CD4-positive, CD25-positive, alpha-beta regulatory T cell (primary cell): ENCODE measurements around the gene RUNX1. TPM values are rescaled to one million over a fixed set of nuclear protein-coding genes. Genes with fewer than 3 reads are reported as not detected.

Source experiments
- ATAC-seq, 2 donors: fragments of 150-1000 bp; cut with Tn5 transposase; one replicate each; pipeline ENCODE4 v1.10.0; 2021; ENCODE audit warnings: low read depth in 2 of 2, moderate number of reproducible peaks in 2 of 2, moderate library complexity in 1 of 2
- DNase-seq, 3 donors: peaks; one replicate each; pipeline versions ENCODE4 v3.0.0 to v3.0.0-alpha.2; 2012 to 2022; ENCODE audit warnings: mixed read lengths in 1 of 3
- H3K27ac ChIP-seq: one replicate; pipeline ENCODE4 v1.7.0; 2013; ENCODE audit warnings: mild to moderate bottlenecking, low read length; ENCODE audit not compliant: insufficient read depth, poor library complexity, severe bottlenecking
- H3K27me3 ChIP-seq: one replicate; pipeline ENCODE4 v1.7.0; 2013; ENCODE audit warnings: low read length; ENCODE audit not compliant: control insufficient read depth, insufficient read depth
- H3K36me3 ChIP-seq: one replicate; pipeline ENCODE4 v1.7.0; 2013; ENCODE audit warnings: mild to moderate bottlenecking, low read length, moderate library complexity; ENCODE audit not compliant: control insufficient read depth, insufficient read depth
- H3K4me1 ChIP-seq: 2 replicates; pipeline ENCODE4 v1.7.0; 2013; ENCODE audit warnings: mild to moderate bottlenecking, low read length; ENCODE audit not compliant: insufficient read depth, control insufficient read depth, poor library complexity, severe bottlenecking
- H3K4me3 ChIP-seq: one replicate; pipeline ENCODE4 v1.7.0; 2013; ENCODE audit warnings: low read depth, mild to moderate bottlenecking, low read length, moderate library complexity
- H3K9me3 ChIP-seq, 2 experiments: 1 replicate in 1 of 2; 2 replicates in 1 of 2; pipeline ENCODE4 v1.7.0; 2013; ENCODE audit warnings: low read length in 2 of 2, mild to moderate bottlenecking in 1 of 2, moderate library complexity in 1 of 2; ENCODE audit not compliant: control insufficient read depth in 2 of 2
- H3K27ac Mint-ChIP-seq, 3 donors: one replicate each; pipeline ENCODE4 v1.8.0; 2020 to 2022; ENCODE audit warnings: mild to moderate bottlenecking in 3 of 3, mixed read lengths in 3 of 3, moderate library complexity in 2 of 3
- H3K27me3 Mint-ChIP-seq: one replicate; pipeline ENCODE4 v1.8.0; 2022; ENCODE audit warnings: mild to moderate bottlenecking, mixed read lengths
- H3K36me3 Mint-ChIP-seq: one replicate; pipeline ENCODE4 v1.8.0; 2020; ENCODE audit warnings: mixed read lengths
- H3K4me1 Mint-ChIP-seq, 4 donors: one replicate each; pipeline ENCODE4 v1.8.0; 2020 to 2022; ENCODE audit warnings: mixed read lengths in 4 of 4, mild to moderate bottlenecking in 1 of 4
- H3K4me3 Mint-ChIP-seq, 4 donors: one replicate each; pipeline ENCODE4 v1.8.0; 2020 to 2022; ENCODE audit warnings: mild to moderate bottlenecking in 4 of 4, mixed read lengths in 4 of 4, moderate library complexity in 3 of 4
- H3K9me3 Mint-ChIP-seq, 7 donors: one replicate each; pipeline ENCODE4 v1.8.0; 2020 to 2022; ENCODE audit warnings: mixed read lengths in 7 of 7, mild to moderate bottlenecking in 3 of 7, moderate library complexity in 2 of 7
- polyA plus RNA-seq, 4 donors: library from polyadenylated mRNA; unstranded; fragments of 300-500 nt; fragmentation: Illumina TruSeq; gene quantifications; one replicate each; pipeline ENCODE4 v1.2.3, GENCODE V29; 2021
- total RNA-seq: library from RNA; stranded (reverse); gene quantifications from one replicate; pipeline ENCODE4 v1.2.3, GENCODE V29; 2022

The RUNX1 gene
- total and polyA plus RNA-seq, 5 donors from 2014 or later, result 14.2 to 133 (median 21.4) TPM

DNA sequence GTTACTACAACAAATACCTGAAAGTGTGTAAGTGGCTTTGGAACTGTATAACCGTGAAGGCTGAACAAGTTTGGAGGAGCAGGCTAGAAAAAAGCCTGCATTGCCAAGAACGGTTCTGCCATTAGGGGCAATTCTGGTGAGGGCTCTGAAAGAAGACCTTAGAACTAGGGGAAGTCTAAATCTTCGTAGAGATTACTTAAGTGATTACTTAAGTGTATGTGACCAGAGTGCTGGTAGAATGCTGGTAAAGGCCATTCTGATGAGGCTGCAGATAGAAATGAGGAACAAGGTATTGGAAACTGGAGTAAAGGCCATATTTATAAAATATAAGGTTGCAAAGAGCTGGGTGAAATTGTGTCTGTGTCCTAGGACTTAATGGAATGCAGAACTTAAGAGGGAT is 222.3 kb downstream of the RUNX1 start:
- peak overlapping the region in 2 of 3 donors; percentile 39 to 41 for H3K27ac Mint-ChIP-seq
- H3K4me3 ChIP-seq, result no peak overlapping the region
- peaks cover 7 to 29% (median 19%) of the 10 kb centered on the region in 4 donors for H3K4me1 Mint-ChIP-seq
- H3K36me3 Mint-ChIP-seq, result peaks cover 79% of the 10 kb centered on the region
- H3K9me3 Mint-ChIP-seq, result peaks cover 0 to 8% (median 0%) of the 10 kb centered on the region in 7 donors
- H3K36me3 ChIP-seq, result peaks cover 82% of the 10 kb centered on the region
- no peak for DNase-seq
- H3K27ac ChIP-seq, result no peak overlapping the region
- ATAC-seq, result no peak
- no peaks in the 10 kb centered on the region for H3K4me1 ChIP-seq
- no peaks in the 10 kb centered on the region for H3K27me3 Mint-ChIP-seq
- H3K9me3 ChIP-seq, result no peaks in the 10 kb centered on the region
- H3K4me3 Mint-ChIP-seq, result no peak overlapping the region
- no peaks in the 10 kb centered on the region for H3K27me3 ChIP-seq

GRCh38 chr21:34825948-34826548 is 223.1 kb downstream of the RUNX1 start:
- H3K9me3 ChIP-seq, result no peaks in the 10 kb centered on the region
- Mint-ChIP-seq H3K4me1 (peaks cover 9 to 37% (median 19%) of the 10 kb centered on the region in 4 donors), H3K36me3 (peaks cover 79% of the 10 kb centered on the region), H3K27ac (no peak overlapping the region), H3K4me3 (no peak overlapping the region), H3K9me3 (peaks cover 0 to 8% (median 0%) of the 10 kb centered on the region in 7 donors), H3K27me3 (no peaks in the 10 kb centered on the region)
- no peak overlapping the region for H3K4me3 ChIP-seq
- DNase-seq (no peak), ATAC-seq (no peak)
- H3K27ac ChIP-seq, result no peak overlapping the region
- peaks cover 83% of the 10 kb centered on the region for H3K36me3 ChIP-seq
- no peaks in the 10 kb centered on the region for H3K4me1 ChIP-seq
- H3K27me3 ChIP-seq, result no peaks in the 10 kb centered on the region

DNA sequence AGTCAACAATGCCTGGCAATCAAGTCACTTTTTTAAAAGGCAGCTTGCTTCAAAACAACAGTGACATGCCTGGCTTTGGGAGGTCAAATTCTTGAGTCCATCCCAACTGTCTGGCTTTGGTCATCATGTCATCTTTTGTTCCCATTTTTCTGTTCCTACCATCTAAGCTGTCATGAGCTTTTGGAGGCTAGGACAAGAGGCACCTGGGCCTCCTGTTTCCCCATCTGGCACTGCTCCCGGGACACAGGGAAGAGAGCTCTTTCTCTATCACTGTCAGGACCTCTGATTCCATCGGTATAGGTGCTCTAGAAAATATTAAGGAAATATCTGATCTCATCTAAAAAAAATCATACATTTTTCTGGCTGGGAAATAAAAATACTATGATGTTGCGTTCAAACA is 224.0 kb downstream of the RUNX1 start:
- H3K36me3 Mint-ChIP-seq, result peaks cover 74% of the 10 kb centered on the region
- H3K27me3 ChIP-seq, result no peaks in the 10 kb centered on the region
- H3K27ac ChIP-seq, result no peak overlapping the region
- H3K27ac Mint-ChIP-seq, result peak overlapping the region in 2 of 3 donors; percentile 1 to 6
- no peak overlapping the region for H3K4me3 ChIP-seq
- peaks cover 0 to 8% (median 0%) of the 10 kb centered on the region in 7 donors for H3K9me3 Mint-ChIP-seq
- H3K36me3 ChIP-seq, result peaks cover 82% of the 10 kb centered on the region
- ATAC-seq (no peak), DNase-seq (no peak)
- H3K9me3 ChIP-seq, result no peaks in the 10 kb centered on the region
- no peaks in the 10 kb centered on the region for H3K4me1 ChIP-seq
- H3K27me3 Mint-ChIP-seq, result no peaks in the 10 kb centered on the region
- H3K4me3 Mint-ChIP-seq, result no peak overlapping the region
- H3K4me1 Mint-ChIP-seq, result peaks cover 7 to 34% (median 16%) of the 10 kb centered on the region in 4 donors

DNA sequence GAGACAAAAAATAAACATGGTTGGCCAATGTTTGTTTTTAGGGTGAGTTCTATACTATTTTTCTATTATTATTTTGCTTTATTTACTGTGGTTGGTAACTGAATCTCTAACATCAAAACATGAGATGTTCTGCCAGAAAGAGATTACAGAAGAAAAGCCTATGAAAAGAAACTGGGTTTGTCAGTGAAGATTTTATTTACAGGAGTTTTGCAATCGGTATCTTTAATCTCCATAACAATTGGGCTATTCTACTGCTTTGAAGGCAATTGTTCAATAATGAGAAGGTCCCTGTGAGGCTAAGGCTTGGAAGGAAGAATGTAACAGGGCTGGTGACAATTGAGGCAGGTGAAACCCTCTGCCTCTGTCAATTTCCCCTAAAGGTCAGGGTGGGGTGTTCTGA is 224.8 kb downstream of the RUNX1 start:
- Mint-ChIP-seq H3K4me1 (peaks cover 5 to 31% (median 12%) of the 10 kb centered on the region in 4 donors), H3K27me3 (no peaks in the 10 kb centered on the region), H3K4me3 (no peak overlapping the region), H3K9me3 (peaks cover 0 to 5% (median 0%) of the 10 kb centered on the region in 7 donors), H3K36me3 (peaks cover 66% of the 10 kb centered on the region), H3K27ac (peak overlapping the region in 2 of 3 donors; percentile 1 to 63)
- no peak for DNase-seq
- Histone ChIP-seq H3K27ac (no peak overlapping the region), H3K4me3 (no peak overlapping the region), H3K4me1 (no peaks in the 10 kb centered on the region), H3K27me3 (no peaks in the 10 kb centered on the region), H3K9me3 (no peaks in the 10 kb centered on the region), H3K36me3 (peaks cover 82% of the 10 kb centered on the region)
- ATAC-seq, result no peak

- peaks cover 0 to 5% (median 0%) of the 10 kb centered on the region in 7 donors for H3K9me3 Mint-ChIP-seq
- ATAC-seq (no peak), DNase-seq (no peak)
- Histone ChIP-seq H3K27ac (no peak overlapping the region), H3K27me3 (no peaks in the 10 kb centered on the region), H3K4me1 (no peaks in the 10 kb centered on the region), H3K36me3 (peaks cover 80% of the 10 kb centered on the region), H3K9me3 (no peaks in the 10 kb centered on the region), H3K4me3 (no peak overlapping the region)
- H3K4me1 Mint-ChIP-seq, result peaks cover 0 to 22% (median 12%) of the 10 kb centered on the region in 4 donors
- peak overlapping the region in 2 of 3 donors; percentile 23 to 38 for H3K27ac Mint-ChIP-seq
- no peak overlapping the region for H3K4me3 Mint-ChIP-seq
- peaks cover 60% of the 10 kb centered on the region for H3K36me3 Mint-ChIP-seq
- no peaks in the 10 kb centered on the region for H3K27me3 Mint-ChIP-seq
These were observed 226.2 kb downstream of the RUNX1 start for GRCh38 chr21:34822942-34823341.

DNA sequence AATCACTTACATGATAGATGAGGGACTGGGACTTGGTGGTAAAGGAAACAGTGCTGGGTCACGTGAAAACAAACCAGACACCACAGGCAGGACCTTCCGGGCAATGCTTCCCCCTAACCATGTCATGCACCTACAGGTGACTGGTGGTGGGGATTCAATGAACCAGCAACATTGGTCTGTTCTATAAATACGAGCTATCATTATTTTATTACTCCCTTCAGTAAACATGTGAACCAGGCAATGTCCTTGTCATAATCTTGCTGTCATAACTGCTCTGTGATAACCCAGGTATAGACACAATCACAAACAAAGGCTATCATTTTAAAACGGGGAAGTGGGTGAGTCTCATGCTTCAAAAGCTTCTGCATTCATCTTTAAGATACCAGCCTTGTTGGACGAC is 226.9 kb downstream of the RUNX1 start:
- H3K4me3 ChIP-seq, result no peak overlapping the region
- no peaks in the 10 kb centered on the region for H3K27me3 Mint-ChIP-seq
- peaks cover 0 to 4% (median 0%) of the 10 kb centered on the region in 7 donors for H3K9me3 Mint-ChIP-seq
- peaks cover 0 to 21% (median 13%) of the 10 kb centered on the region in 4 donors for H3K4me1 Mint-ChIP-seq
- no peaks in the 10 kb centered on the region for H3K27me3 ChIP-seq
- no peak overlapping the region for H3K27ac ChIP-seq
- H3K36me3 ChIP-seq, result peaks cover 80% of the 10 kb centered on the region
- H3K36me3 Mint-ChIP-seq, result peaks cover 54% of the 10 kb centered on the region
- no peaks in the 10 kb centered on the region for H3K4me1 ChIP-seq
- no peak overlapping the region for H3K4me3 Mint-ChIP-seq
- H3K27ac Mint-ChIP-seq, result peak overlapping the region in 1 of 3 donors; percentile 52
- no peaks in the 10 kb centered on the region for H3K9me3 ChIP-seq
- ATAC-seq, result no peak
- DNase-seq, result no peak

- no peak overlapping the region for H3K4me3 Mint-ChIP-seq
- peaks cover 0 to 20% (median 14%) of the 10 kb centered on the region in 4 donors for H3K4me1 Mint-ChIP-seq
- H3K4me3 ChIP-seq, result no peak overlapping the region
- ATAC-seq (no peak), DNase-seq (no peak)
- H3K27me3 Mint-ChIP-seq, result no peaks in the 10 kb centered on the region
- no peaks in the 10 kb centered on the region for H3K9me3 ChIP-seq
- no peaks in the 10 kb centered on the region for H3K9me3 Mint-ChIP-seq
- peak overlapping the region in 1 of 3 donors; percentile 23 for H3K27ac Mint-ChIP-seq
- no peak overlapping the region for H3K27ac ChIP-seq
- H3K36me3 ChIP-seq, result peaks cover 80% of the 10 kb centered on the region
- H3K4me1 ChIP-seq, result no peaks in the 10 kb centered on the region
- H3K36me3 Mint-ChIP-seq, result peaks cover 50% of the 10 kb centered on the region
- H3K27me3 ChIP-seq, result no peaks in the 10 kb centered on the region
These were observed 227.4 kb downstream of the RUNX1 start for GRCh38 chr21:34821717-34822116.

DNA sequence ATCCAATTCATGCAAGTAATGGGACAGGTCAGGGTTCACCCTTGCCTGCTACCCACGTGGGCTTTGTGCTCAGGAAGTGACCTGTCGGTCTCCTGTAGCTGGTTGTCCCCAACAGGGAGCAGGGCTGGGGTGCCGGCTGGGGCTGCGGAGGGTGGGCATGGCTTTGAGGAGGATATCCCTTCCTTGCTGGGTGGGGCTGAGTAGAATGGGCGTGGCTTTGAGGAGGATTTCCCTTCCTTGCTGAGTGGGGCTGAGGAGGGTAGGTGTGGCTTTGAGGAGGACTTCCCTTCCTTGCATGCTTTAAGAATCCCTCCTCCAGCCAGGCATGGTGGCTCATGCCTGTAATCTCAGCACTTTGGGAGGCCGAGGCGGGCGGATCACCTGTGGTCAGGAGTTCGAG is 229.1 kb downstream of the RUNX1 start:
- no peak for ATAC-seq
- H3K27ac Mint-ChIP-seq, result no peak overlapping the region
- peaks cover 0 to 31% (median 20%) of the 10 kb centered on the region in 4 donors for H3K4me1 Mint-ChIP-seq

More for the DNA sequence above, 229.1 kb downstream of the RUNX1 start:
- Histone ChIP-seq H3K36me3 (peaks cover 83% of the 10 kb centered on the region), H3K27ac (no peak overlapping the region), H3K4me3 (no peak overlapping the region), H3K27me3 (no peaks in the 10 kb centered on the region), H3K4me1 (no peaks in the 10 kb centered on the region), H3K9me3 (no peaks in the 10 kb centered on the region)
- H3K36me3 Mint-ChIP-seq, result peaks cover 56% of the 10 kb centered on the region
- DNase-seq, result no peak
- H3K4me3 Mint-ChIP-seq, result no peak overlapping the region
- no peaks in the 10 kb centered on the region for H3K27me3 Mint-ChIP-seq
- H3K9me3 Mint-ChIP-seq, result no peaks in the 10 kb centered on the region
